GM19035 (cell line): Measurements from ENCODE around the gene PROK1.
A peak's percentile ranks its signal among the peaks of the same experiment; 100 is the strongest.
"Not testable (repeated sequence)": the region's sequence is repeated elsewhere in the genome, so short reads cannot be mapped to it uniquely, and the experiment has no call there.

Source experiments
- ATAC-seq: cut with Tn5 transposase; IDR thresholded peaks from one replicate; pipeline ENCODE4 v1.9.1; 2021; ENCODE audit not compliant: unreplicated experiment

Gene PROK1, protein sequence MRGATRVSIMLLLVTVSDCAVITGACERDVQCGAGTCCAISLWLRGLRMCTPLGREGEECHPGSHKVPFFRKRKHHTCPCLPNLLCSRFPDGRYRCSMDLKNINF

DNA sequence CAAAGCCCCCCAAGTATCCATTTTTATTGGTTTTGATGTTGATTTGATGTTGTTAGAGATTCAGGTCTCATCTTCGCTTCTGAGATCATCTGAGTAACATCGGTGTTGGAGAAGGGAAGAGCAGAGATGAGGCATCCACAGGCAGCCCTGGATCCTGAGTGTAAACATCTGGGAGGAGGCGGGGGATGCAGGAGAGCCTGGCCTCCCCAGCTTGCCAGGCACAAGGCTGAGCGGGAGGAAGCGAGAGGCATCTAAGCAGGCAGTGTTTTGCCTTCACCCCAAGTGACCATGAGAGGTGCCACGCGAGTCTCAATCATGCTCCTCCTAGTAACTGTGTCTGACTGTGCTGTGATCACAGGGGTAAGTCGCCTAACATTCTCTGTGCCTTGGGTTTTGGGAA, at the start of gene PROK1:
Gene PROK1 (plus strand): TSS at position 221 of the 400 bp plus-strand sequence. CDS start 68 bp downstream, at position 289.
- no peak for ATAC-seq

DNA sequence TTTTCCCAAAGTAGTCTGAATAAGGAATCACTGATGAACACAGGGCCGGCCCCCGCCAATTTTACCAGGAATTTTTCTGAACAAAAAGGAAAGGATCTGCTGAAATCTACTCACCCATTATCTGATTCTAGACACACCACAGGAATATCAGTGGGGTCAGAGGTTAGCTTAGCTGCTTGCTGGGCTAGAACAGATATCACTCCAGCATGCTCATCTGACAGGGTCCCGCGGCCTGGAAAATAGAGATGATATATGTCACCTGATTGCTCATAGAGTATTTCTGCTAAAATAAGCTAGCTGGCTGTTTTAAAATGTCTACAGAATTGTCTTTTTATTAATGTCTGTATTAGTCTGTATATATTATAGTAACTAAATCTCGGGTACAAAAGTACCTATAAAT, 47.1 kb upstream of the PROK1 start:
- ATAC-seq: no peak

DNA sequence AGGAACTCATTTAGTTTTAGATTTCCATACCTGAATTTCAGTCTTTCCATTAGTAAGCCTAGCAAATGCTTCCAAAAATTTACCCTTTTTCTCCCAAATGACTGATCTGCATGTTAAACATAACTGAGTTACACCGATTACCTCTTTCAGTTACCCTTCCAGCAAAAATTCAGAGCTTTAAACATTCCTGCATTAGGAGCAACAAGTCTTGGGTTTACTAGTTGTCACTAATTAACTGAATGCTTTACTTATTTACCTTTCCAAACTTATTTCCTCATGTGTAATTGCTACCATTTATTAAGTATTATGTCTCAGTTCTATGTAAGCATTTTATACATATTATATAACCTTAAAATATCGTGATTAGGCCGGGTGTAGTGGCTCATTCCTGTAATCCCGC, 46.5 kb upstream of the PROK1 start:
- ATAC-seq: no peak

DNA sequence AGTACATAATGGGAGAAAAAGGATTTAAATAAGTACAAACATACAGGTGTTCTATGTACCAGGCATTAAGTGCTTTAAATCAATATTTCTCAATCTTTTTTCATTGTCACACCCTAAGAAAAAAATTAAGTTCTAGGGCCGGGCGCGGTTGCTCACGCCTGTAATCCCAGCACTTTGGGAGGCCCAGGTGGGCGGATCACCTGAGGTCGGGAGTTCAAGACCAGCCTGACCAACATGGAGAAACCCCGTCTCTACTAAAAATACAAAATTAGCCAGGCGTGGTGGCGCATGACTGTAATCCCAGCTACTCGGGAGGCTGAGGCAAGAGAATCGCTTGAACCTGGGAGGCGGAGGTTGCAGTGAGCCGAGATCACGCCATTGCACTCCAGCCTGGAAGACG, 44.5 kb upstream of the PROK1 start:
- not testable (repeated sequence) for ATAC-seq

DNA sequence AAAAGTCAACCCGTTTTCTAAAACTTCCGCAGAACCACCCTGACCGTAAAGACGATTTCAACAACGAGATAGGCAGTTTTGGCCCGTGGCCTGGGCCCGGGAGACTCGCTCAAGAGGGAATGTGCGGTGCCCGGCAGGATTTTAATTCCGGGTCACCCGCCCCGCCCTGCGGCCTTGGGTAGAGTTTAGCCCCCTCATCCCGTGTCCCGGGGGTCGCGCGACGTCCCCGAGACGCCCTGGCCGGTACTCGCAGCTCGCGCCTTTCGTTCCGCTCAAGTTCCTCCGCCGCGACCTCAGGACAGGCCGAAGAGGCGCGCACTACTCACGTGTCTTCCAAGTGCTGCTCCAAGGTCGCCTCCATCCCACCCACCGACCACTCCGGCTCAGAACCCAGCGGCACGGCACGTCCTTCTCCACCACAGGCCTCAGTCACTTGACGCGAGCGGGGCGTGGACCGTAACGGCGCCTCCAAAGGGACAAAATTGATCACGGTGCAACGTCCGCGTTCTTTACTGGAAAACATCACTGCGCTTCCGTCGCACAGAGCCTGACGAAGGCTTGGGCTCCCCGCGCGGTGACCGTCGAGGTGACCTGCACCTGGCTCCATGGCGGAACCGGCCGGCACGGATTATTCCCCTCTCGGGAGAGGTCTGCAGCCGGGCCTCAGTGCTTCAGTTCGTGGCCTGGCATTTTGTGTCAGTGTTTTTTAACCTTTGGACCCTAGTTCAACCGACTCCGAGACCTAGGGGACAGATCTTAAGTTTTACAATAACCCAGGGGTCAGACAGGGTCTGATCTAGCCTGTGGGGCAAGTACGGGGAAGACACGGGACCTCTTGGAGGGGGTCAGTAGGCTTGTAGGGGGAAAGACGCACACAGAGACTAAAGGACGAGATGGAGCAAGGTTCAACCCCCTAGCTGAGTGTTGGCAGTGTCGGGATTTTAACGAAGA, 43.4 kb upstream of the PROK1 start, which contains the start of gene LAMTOR5:
Gene LAMTOR5 (minus strand): TSS at position 435 of the 951 bp plus-strand sequence. CDS start 74 bp downstream, at position 361.
- peak; percentile 89 for ATAC-seq

DNA sequence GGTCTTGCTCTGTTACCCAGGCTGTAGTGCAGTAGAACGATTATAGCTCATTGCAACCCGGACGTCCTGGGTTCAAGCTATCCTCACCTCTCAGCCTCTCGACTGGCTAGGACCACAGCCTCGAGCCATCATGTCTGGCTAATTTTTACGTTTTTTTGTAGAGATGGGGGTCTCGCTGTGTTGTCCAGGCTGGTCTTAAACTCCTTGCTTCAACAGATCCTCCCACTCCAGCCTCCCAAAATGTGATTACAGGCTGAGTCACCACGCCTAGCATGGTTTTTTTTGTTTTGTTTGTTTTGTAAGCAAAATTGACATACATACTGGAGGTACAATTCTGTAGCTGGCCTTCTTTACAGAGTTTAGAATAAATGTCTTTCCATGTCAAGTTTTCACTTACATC, 42.5 kb upstream of the PROK1 start:
- no peak for ATAC-seq

DNA sequence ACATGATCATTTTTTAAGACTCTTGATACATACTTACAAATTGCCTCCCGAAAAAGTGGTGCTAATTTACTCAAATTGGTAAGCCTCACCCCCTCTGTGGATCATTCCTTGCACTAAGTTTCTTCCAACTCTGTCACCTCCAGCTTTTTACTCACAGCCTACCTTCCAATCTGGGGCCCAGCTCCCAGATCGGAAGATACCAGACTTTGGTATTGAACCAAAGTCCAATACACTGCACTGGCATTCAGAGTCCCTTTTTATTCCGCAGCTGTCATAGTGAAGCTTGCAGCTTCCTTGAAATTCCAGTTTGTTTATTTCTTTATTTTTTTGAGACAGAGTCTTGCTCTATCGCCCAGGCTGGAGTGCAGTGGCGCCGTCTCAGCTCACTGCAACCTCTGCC, 41.6 kb upstream of the PROK1 start:
- ATAC-seq: no peak

DNA sequence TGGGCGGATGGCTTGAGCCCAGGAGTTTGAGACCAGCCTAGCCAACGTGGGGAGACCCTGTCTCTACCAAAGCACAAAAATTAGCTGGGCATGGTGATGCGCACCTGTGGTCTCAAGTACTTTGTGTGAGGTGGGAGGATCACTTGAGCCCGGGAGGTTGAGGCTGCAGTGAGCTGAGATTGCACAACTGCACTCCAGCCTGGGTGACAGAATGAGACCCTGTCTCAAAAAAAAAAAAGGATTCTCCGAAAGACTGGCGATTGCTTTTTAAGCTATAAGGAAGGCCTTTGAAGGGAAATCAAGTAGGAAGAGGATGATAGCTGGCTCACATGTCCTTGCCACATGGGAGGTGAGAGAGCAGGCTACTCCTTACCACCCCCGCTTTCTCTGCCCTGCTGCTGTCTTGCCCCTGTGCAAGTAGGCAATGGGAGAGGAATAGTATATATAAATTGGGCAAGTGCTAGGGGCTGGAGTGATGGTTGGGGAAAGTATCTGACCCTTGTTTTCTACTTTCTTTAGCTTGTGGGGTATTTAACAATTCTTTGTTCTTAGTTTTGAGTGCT, 39.7 kb upstream of the PROK1 start:
- no peak for ATAC-seq

DNA sequence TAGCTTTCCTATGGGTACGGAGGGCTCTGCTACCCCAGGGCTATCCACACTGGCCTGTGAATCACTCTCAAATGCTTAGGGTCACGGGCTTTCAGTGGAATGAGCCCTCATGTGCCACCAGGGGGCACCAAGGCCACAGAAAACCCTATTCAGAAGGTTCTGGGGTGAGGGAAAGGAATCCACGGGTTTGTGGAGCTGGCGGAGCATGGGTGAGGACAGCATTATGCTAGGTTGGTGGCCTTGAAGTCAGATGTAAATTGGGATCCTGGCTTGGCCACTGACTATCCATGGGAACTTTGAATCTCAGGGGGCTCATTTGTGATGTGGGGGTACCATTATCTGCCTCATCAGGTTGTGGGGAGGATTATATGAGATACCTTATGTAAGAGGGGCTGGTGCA, 38.4 kb upstream of the PROK1 start:
- ATAC-seq: no peak

DNA sequence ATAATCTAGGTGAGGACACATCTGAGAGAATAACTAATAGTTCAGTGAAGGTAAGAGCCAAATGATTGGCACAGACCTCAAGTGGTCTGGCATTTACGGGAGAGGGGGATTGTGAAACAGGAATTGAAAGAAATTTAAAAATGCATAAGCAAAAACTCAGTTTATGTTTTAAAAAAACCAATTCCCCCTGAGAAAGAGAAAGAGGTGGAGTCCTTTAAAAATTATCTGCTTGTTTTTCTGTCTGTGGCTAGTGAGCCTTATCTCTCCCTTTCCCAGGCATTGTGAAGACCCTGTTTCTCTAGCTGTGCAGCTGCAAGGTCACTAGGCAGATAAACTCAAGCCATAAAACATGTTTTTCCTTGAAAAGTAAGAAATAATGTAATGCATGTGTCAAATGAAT, 37.9 kb upstream of the PROK1 start:
- ATAC-seq: not testable (repeated sequence)

DNA sequence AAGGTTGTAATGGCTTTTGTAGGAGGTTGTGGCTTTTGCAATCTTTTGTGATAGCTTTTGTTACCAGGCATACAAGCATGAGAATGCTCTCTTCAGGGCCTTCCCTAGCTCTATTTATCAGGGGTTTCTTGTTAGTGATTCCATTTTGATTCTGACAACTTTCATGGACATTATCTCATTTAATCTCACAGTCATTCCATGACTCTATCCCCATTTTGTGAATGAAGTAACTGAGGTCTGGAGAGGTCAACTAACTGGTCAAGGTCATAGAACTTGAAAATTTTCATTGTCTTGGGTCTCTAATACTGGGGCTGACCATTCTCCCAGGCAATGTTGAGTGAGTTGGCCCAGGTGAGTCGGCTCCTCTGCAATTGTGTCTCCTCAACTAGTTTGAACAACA, 32.2 kb upstream of the PROK1 start:
- ATAC-seq: no peak

DNA sequence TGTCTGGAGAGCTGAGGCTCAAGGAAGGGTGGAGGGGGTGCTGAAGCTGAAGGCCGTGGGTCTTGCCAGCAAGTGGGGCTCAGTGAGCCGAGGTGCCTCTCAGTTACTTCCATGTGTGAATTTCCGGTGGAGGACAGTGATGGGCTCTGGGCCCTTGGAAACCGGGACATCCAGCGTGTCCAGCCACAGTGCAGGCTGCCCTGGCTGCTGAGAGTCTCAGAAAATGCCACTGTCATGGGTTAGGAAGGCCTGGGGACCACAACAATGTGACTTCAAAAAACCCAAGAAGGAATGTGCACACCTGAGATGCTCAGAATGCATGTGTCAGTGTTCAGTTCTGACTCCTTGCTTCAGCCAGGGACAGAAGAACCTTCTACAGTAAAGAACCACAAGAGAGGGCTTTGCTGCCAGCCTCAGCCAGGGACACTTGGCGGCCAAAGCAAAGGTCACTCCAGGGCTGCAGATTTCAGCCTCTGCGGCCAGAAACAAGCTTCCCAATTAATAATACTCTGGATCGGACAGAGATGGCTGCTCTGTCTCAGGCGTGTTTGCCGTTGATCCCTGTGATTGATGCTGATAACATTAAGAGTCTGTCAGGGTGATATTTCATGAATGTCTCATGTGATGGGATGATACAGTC, 30.8 kb upstream of the PROK1 start:
- no peak for ATAC-seq

DNA sequence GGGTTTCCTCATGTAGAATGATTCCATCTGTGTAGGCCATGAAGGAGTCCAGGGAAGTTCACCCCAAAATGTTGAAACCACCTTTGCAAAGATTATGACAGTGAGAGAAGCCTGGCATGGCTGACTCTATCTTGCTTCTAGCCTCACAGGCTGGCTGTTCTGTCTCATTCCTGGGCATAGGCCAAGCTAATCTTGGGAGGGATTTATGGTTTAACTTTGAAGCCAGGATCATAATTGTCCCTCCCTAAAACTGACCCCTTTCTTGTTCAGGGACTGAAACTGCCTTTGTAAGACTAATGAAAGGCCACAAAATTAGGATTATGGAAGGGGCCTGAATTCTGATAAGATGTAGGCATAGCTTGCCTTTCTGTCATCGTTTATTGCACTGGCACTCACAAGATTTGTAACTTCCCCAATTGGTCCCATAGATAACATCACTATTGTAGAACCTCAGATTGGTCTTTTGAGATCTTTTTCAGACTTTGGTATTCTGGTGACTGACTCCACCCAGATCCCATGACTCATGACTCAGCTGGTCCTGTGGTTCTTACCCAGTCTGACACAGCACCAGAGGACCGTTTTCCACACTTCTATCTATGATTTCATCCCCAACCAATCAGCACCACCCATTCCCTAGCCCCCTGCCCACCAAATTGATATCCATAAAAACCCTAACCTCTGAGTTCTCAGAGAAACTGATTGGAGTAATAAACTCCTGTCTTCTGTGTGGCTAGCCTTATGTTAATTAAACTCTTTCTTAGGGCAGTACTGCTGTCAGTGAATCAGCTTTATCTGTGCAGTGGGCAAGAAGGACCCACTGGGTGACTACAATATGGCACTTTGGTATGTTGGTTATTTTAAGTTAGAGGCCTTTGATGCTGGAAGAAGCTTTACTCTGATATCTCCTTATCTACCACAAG, 29.8 kb upstream of the PROK1 start:
- ATAC-seq: no peak

DNA sequence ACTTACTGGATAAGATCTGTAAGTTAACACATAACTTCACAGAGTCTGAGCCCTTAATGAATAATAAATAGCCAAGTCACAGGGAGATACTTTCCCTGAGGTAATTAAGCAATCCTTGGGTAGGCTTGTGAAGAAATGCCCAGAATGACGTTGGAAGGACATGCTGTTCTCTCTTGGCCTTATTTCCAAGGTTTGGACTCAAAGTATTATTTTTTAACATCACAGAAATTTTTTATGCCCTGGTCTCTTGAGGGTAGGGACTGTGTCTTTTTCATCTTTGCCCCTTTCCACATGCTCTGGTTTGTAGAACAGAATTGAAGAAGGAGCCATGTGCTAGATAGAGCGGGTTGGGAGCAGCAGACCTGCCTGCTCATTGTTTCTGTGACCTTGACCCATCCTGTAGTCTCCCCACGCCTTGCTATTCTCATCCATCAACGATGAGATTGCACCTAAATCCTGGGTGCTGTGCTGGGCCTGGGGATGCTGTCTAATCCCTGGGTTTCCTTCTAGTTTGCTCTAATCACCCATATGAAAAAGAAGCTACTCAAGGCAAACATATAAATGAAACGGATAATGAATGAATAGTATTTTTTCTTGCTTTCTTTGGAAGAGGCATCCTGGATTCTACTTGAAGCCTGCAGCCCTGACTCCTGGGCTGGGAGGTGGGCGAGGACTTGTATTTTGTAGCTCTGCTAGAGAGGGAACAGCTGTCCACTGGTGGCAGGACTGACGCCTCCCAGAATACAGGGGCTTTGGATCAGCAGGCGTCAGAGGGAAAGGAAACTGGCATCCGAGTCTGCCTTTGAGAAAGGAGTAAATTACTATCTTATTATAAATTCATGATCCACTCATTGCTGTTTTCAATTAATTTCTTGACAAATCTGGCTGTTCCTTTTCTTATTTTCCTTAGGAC, 26.0 kb upstream of the PROK1 start:
- ATAC-seq: no peak

DNA sequence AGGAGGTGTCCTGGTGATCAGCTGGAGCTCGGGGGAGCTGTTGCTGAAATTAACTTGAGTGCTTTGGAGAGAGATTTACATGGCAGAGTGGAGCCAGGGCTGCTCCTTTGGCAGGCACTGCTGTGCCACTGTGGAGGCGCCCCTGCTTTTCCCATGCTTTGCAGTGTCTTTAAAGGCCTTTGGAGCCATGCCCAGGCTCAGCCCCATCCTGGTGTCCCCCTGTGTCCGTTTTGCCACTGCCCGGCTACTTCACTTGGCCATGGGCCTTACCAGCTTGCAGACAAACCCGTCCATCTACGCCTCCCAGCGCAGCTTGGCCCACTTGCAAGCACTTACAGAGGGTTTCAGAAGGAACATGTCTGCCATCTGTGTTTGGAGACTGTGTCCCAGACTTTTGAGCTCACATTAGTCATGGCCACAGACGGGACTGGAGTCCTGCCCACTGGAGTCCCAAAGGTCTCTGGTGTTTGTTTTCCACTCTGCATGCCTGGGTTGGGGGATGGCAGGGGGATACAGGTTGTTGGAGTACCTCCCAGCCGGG, 25.3 kb upstream of the PROK1 start:
- ATAC-seq: no peak

DNA sequence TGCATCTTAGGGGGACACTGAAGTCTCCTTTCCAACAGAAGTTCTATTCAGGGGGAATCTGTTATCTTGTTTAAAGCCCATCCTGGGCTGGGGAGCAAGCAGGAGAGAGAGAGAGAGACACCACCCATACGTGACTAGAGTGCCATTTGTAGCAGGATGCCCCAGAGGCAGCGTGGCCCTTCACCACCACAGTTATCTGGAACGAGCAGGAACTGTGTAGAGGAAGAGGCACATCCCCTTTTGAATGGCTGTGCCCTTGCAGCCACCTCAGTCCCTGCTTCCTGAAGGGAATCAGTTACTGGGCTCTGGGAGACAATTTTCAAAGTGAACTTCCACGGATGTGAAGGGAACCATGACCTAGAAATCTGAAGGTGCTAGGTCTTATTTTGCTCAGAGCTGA, 24.1 kb upstream of the PROK1 start:
- ATAC-seq: no peak

DNA sequence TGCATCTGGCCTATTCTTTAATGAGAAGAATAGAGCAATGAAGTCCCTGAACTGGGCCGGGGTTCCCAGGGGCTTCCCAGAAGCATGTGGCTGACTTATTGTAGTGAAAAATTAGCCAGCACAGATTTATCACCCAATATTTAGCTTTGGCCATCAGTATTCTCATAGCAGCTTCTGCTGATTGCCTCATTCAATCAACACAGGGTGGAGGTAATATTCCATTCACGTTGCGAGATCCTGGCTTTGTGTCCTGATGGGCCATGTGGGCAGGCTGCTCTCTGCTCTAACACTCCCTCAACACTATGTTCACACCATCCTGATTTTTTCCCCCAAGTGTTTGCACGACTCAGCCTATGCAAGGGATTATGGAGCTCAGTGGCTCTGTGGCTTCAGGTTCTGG, 22.0 kb upstream of the PROK1 start:
- no peak for ATAC-seq

DNA sequence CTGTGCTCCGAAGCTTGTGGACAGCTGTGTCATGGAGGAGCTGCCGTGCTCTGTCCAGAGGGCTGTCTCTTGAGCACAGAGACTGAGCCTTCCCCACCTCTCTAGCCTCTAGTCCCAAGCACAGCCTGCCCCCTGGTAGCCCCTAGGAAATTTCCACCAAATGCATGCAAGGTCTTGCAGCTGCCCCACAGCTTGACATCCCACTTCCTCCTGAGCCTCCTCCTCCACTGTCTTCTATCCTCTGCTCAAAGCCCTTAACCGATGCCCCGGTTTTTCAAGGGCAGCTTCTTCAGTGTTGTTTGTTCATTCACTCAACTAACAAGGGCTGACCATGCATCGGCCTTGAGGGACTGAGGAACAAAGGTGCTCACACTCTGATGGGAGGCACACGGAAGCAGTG, 20.6 kb upstream of the PROK1 start:
- ATAC-seq: no peak

DNA sequence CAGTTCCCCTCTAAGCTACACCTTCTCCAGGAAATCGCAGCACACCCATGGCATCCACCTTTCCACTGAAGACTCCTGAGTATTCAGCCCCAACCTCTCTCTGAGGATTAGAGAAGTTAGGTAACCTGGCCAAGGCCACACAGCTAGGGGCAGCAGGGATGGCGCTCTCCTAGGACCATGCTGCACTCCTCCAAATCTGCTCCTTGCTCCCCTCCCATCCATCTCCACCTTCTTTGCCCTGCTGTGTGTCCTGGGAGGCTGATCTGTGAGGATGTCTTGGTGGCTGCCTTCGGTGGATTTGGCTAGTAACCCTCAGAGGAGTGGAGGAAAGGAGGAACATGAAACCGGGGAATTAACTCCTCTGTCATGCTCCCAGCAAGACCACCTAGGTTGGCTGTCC, 20.0 kb upstream of the PROK1 start:
- no peak for ATAC-seq
